Measurements from ENCODE around the gene MSI2.

DNA sequence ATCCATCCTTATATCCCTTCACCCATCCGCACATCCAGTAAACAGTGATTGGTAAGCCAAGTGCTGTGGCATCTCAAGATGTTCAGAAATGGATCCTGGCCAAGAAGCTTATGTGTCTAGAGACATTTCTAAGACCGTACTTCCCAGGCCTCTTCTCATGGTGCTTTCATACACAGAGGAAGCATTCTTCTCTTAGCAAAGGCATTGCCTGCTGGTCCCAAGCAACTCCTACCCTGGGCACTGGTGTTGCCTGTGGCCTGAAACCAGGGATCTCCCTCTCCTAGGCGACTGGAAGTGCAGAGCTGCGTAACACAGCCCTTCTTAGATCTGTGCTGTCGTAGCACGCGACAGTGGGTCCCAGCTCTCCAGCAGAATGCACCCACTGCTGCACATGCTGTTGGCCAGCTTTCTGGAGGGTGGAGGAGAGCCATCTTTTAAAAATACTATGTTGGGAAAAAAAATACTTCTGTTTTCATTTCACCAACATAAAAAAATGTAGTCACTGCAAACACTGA is 305.9 kb downstream of the MSI2 start:
- no peak for TF ChIP-seq POLR2A (IDR thresholded peaks at IDR 0.05)
- TF ChIP-seq, protein P1, sequence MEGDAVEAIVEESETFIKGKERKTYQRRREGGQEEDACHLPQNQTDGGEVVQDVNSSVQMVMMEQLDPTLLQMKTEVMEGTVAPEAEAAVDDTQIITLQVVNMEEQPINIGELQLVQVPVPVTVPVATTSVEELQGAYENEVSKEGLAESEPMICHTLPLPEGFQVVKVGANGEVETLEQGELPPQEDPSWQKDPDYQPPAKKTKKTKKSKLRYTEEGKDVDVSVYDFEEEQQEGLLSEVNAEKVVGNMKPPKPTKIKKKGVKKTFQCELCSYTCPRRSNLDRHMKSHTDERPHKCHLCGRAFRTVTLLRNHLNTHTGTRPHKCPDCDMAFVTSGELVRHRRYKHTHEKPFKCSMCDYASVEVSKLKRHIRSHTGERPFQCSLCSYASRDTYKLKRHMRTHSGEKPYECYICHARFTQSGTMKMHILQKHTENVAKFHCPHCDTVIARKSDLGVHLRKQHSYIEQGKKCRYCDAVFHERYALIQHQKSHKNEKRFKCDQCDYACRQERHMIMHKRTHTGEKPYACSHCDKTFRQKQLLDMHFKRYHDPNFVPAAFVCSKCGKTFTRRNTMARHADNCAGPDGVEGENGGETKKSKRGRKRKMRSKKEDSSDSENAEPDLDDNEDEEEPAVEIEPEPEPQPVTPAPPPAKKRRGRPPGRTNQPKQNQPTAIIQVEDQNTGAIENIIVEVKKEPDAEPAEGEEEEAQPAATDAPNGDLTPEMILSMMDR (IDR thresholded peaks at IDR 0.05), result no peak

Measured in adrenal gland (tissue), 5 donors.